SK-N-SH (cell line): Measurements from ENCODE around the gene GNAT3. TPM values are rescaled to one million over a fixed set of nuclear protein-coding genes. Genes with fewer than 3 reads are reported as not detected.

Experiments
- CTCF ChIA-PET: fragments of 300-600, 350-600 bp; formaldehyde crosslinking; extraction: SDS; loops from one replicate; lab custom pipeline; 2021; lab: Yijun Ruan, JAX
- POLR2A ChIA-PET: fragments of 350-600 bp; sonication (Branson Sonifier 250); formaldehyde crosslinking; extraction: SDS; loops from one replicate; lab custom pipeline; 2020; ENCODE audit warnings: antibody characterized with exemption, inconsistent platforms; lab: Yijun Ruan, JAX
- DNase-seq: peaks from one replicate; pipeline ENCODE4 v3.0.0; 2012
- H2AFZ ChIP-seq: fragments of 200-600 bp; sonication (generic); 2 replicates; pipeline ENCODE4 v1.8.1; 2016; ENCODE audit warnings: antibody characterized with exemption, mild to moderate bottlenecking, low read depth
- H3F3A ChIP-seq: fragments of 200-600 bp; sonication (generic); replicated peaks from 2 replicates; pipeline ENCODE3; 2016; ENCODE audit warnings: antibody characterized with exemption, mild to moderate bottlenecking; ENCODE audit not compliant: insufficient read depth
- H3K27ac ChIP-seq, 2 experiments: fragments of 200-500 bp in 1 of 2; fragments of 200-600 bp in 1 of 2; sonication (Bioruptor generic) in 1 of 2; sonication (generic), shearing (Covaris generic) in 1 of 2; 2 replicates each; pipeline versions ENCODE4 v1.5.1 to v1.6.1; 2014 to 2016; ENCODE audit warnings: low read depth in 2 of 2, inconsistent platforms in 1 of 2, low read length in 1 of 2, mild to moderate bottlenecking in 1 of 2, mixed read lengths in 1 of 2
- H3K27me3 ChIP-seq: fragments of 200-600 bp; sonication (generic), shearing (Covaris generic); 2 replicates; pipeline ENCODE4 v1.6.1; 2016; ENCODE audit warnings: mixed run types; ENCODE audit not compliant: insufficient read depth
- H3K36me3 ChIP-seq, 2 experiments: fragments of 200-500 bp in 1 of 2; fragments of 200-600 bp in 1 of 2; sonication (Bioruptor generic) in 1 of 2; sonication (generic) in 1 of 2; replicated peaks in 1 of 2; 2 replicates each; pipeline versions ENCODE3 to v1.5.1; 2014 to 2016; ENCODE audit warnings: low read length in 1 of 2, mild to moderate bottlenecking in 1 of 2; ENCODE audit not compliant: insufficient read depth in 2 of 2, control insufficient read depth in 1 of 2
- H3K4me1 ChIP-seq, 2 experiments: fragments of 200-500 bp in 1 of 2; fragments of 200-600 bp in 1 of 2; sonication (Bioruptor generic) in 1 of 2; sonication (generic), shearing (Covaris generic) in 1 of 2; 2 replicates each; pipeline versions ENCODE4 v1.5.1 to v1.6.1; 2014 to 2016; ENCODE audit warnings: low read depth in 1 of 2, low read length in 1 of 2, mixed run types in 1 of 2; ENCODE audit not compliant: insufficient read depth in 2 of 2, control insufficient read depth in 1 of 2
- H3K4me2 ChIP-seq: fragments of 200-600 bp; sonication (generic), shearing (Covaris generic); 2 replicates; pipeline ENCODE4 v1.6.1; 2017; ENCODE audit warnings: mixed run types
- H3K4me3 ChIP-seq, 2 experiments: fragments of 200-500 bp in 1 of 2; fragments of 200-600 bp in 1 of 2; sonication (Bioruptor generic) in 1 of 2; sonication (generic), shearing (Covaris generic) in 1 of 2; 2 replicates each; pipeline versions ENCODE4 v1.5.1 to v1.8.1; 2014 to 2016; ENCODE audit warnings: low read depth in 2 of 2, inconsistent platforms in 1 of 2, low read length in 1 of 2, mild to moderate bottlenecking in 1 of 2, mixed read lengths in 1 of 2, moderate library complexity in 1 of 2
- H3K79me2 ChIP-seq: fragments of 200-600 bp; sonication (generic); 2 replicates; pipeline ENCODE4 v1.8.1; 2017; ENCODE audit warnings: mild to moderate bottlenecking; ENCODE audit not compliant: insufficient read depth
- H3K9ac ChIP-seq: fragments of 200-600 bp; sonication (generic); 2 replicates; pipeline ENCODE4 v1.6.1; 2017; ENCODE audit warnings: mixed run types
- H3K9me2 ChIP-seq: fragments of 200-600 bp; sonication (generic); 2 replicates; pipeline ENCODE4 v1.6.1; 2017; ENCODE audit warnings: mixed run types
- H3K9me3 ChIP-seq: fragments of 200-600 bp; sonication (generic); 2 replicates; pipeline ENCODE4 v1.6.1; 2017; ENCODE audit warnings: mixed run types, mild to moderate bottlenecking, moderate library complexity
- H4K20me1 ChIP-seq: fragments of 200-600 bp; sonication (generic); 2 replicates; pipeline ENCODE4 v1.6.1; 2017; ENCODE audit warnings: mild to moderate bottlenecking, mixed run types; ENCODE audit not compliant: insufficient read depth
- EP300 ChIP-seq, 2 experiments: IDR thresholded peaks; 2 replicates each; pipeline versions ENCODE4 v1.4.0 to v1.6.1; 2012; ENCODE audit warnings: borderline replicate concordance in 1 of 2, low read depth in 1 of 2, low read length in 1 of 2
- IRF3 ChIP-seq: fragments of 150-350 bp; IDR thresholded peaks from 2 replicates; pipeline ENCODE4 v1.6.1; 2016; ENCODE audit warnings: mild to moderate bottlenecking, low read depth, low read length
- REST ChIP-seq: IDR thresholded peaks from 2 replicates; pipeline ENCODE4 v1.6.1; 2012; ENCODE audit warnings: mild to moderate bottlenecking, low read depth, low read length, moderate library complexity
- SIN3A ChIP-seq: IDR thresholded peaks from 2 replicates; pipeline ENCODE4 v1.6.1; 2012; ENCODE audit warnings: low read depth, mild to moderate bottlenecking, low read length, moderate library complexity, borderline replicate concordance
- TEAD4 ChIP-seq: IDR thresholded peaks from 2 replicates; pipeline ENCODE4 v1.4.0; 2012; ENCODE audit warnings: mild to moderate bottlenecking, borderline replicate concordance; ENCODE audit not compliant: insufficient read depth
- USF2 ChIP-seq: fragments of 150-350 bp; IDR thresholded peaks from 2 replicates; pipeline ENCODE4 v1.6.1; 2017; ENCODE audit warnings: antibody characterized with exemption, low read length, low read depth, borderline replicate concordance
- WGBS: methylation state at CpG from one replicate; pipeline ENCODE4 v1.1.6; 2017; ENCODE audit warnings: low lambda C conversion rate; 5-methylcytosine and 5-hydroxymethylcytosine counted together
- polyA plus RNA-seq, 3 experiments: library from polyadenylated mRNA; depleted of rRNA; stranded (reverse); fragments of >200 nt; gene quantifications; 2 replicates each; pipeline ENCODE4 v1.2.3, GENCODE V29; 2012

Gene GNAT3
- polyA plus RNA-seq, 1 of the 3 experiments (the other 2 are of a cell fraction): not detected

GRCh38 chr7:80532153-80532552 is 20.3 kb upstream of the GNAT3 start:
- H4K20me1 ChIP-seq: no peaks in the 10 kb centered on the region
- no peaks in the 10 kb centered on the region for H3K9me3 ChIP-seq
- H3K27ac ChIP-seq: no peak overlapping the region
- WGBS: 60% methylated on average over 3 of the region's 3 CpGs
- no peaks in the 10 kb centered on the region for H3K9me2 ChIP-seq
- H3K79me2 ChIP-seq: no peaks in the 10 kb centered on the region
- no peak overlapping the region for H3K9ac ChIP-seq
- ChIA-PET POLR2A (no interaction called here), CTCF (interaction anchor here (1.0 kb wide), 1 partner anchor 45 kb away, joined by 3 read pairs; no protein-coding TSS in a partner anchor)
- no peak overlapping the region for H2AFZ ChIP-seq
- TF ChIP-seq TEAD4: no peak
- no peak for TF ChIP-seq SIN3A
- DNase-seq: no peak
- H3K4me1 ChIP-seq: no peaks in the 10 kb centered on the region
- H3K27me3 ChIP-seq: no peaks in the 10 kb centered on the region
- H3K36me3 ChIP-seq: no peaks in the 10 kb centered on the region
- H3K4me3 ChIP-seq: no peak overlapping the region
- H3K4me2 ChIP-seq: no peak overlapping the region
- no peaks in the 10 kb centered on the region for H3F3A ChIP-seq

- no peaks in the 10 kb centered on the region for H4K20me1 ChIP-seq
- no peak for DNase-seq
- H3K4me3 ChIP-seq: no peak overlapping the region
- peak overlapping the region in 1 of 2 experiments; percentile 38; a peak in 1 of 4 replicates for H3K27ac ChIP-seq
- no peak overlapping the region for H3K9ac ChIP-seq
- no peaks in the 10 kb centered on the region for H3K79me2 ChIP-seq
- TF ChIP-seq REST (no peak), EP300 (IDR thresholded peaks at IDR 0.05; ENCODE audit: borderline replicate concordance in 1 of 2, low read depth in 1 of 2, low read length in 1 of 2) (no peak)
- no peaks in the 10 kb centered on the region for H3K27me3 ChIP-seq
- H3K36me3 ChIP-seq: no peaks in the 10 kb centered on the region
- no peak overlapping the region for H2AFZ ChIP-seq
- no peaks in the 10 kb centered on the region for H3K9me2 ChIP-seq
- H3F3A ChIP-seq: no peaks in the 10 kb centered on the region
- no peaks in the 10 kb centered on the region for H3K4me1 ChIP-seq
- POLR2A ChIA-PET: no interaction called here
- H3K4me2 ChIP-seq: no peak overlapping the region
- no peaks in the 10 kb centered on the region for H3K9me3 ChIP-seq
- 100% methylated on average over 1 of the region's 1 CpG for WGBS
- CTCF ChIA-PET: interaction anchor here (1.3 kb wide), 1 partner anchor 23 kb away, joined by 3 read pairs; no protein-coding TSS in a partner anchor
These were observed 18.3 kb upstream of the GNAT3 start for GRCh38 chr7:80530136-80530535.

DNA sequence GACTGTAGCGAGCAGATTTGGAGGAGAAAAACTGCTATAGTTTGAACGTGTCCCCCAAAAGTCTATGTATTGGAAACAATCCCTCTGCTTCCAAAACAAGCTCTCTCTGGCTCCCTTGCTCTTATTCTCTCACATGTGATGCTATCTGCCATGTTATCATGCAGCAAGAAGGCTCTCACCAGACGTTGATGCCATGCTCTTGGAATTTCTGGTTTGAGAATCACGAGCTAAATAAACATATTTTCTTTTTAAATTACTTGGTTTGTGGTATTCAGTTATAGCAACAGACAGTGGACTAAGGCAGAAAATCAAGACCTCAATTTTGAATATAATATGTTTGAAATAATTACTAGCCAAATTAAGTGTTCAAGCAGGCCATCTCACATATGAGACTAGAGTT is 17.5 kb upstream of the GNAT3 start:
- ChIA-PET CTCF (interaction anchor here (1.3 kb wide), 1 partner anchor 24 kb away, joined by 3 read pairs; no protein-coding TSS in a partner anchor), POLR2A (no interaction called here)
- no peaks in the 10 kb centered on the region for H3K27me3 ChIP-seq
- no peaks in the 10 kb centered on the region for H3K9me2 ChIP-seq
- 70% methylated on average over 4 of the region's 4 CpGs for WGBS
- no peaks in the 10 kb centered on the region for H3K79me2 ChIP-seq
- H3K4me1 ChIP-seq: no peaks in the 10 kb centered on the region
- H3K4me3 ChIP-seq: no peak overlapping the region
- H3F3A ChIP-seq: no peaks in the 10 kb centered on the region
- H2AFZ ChIP-seq: 0 out of 2 replicates have a peak overlapping the region, but pooled peaks have one; percentile 5
- no peaks in the 10 kb centered on the region for H3K36me3 ChIP-seq
- DNase-seq: no peak
- H3K9me3 ChIP-seq: no peaks in the 10 kb centered on the region
- H4K20me1 ChIP-seq: no peaks in the 10 kb centered on the region
- no peak overlapping the region for H3K4me2 ChIP-seq
- peak overlapping the region in 1 of 2 experiments; percentile 38; a peak in 2 of 4 replicates for H3K27ac ChIP-seq
- TF ChIP-seq USF2 (no peak), IRF3 (no peak)
- H3K9ac ChIP-seq: no peak overlapping the region
